ENCODE measurements around the gene HOXD9.

HOXD9 gene

GRCh38 chr2:176162911-176163671 lies 40.6 kb downstream of the HOXD9 start:
- no peak for DNase-seq (ENCODE audit: low read depth)
- TF ChIP-seq, protein P1, sequence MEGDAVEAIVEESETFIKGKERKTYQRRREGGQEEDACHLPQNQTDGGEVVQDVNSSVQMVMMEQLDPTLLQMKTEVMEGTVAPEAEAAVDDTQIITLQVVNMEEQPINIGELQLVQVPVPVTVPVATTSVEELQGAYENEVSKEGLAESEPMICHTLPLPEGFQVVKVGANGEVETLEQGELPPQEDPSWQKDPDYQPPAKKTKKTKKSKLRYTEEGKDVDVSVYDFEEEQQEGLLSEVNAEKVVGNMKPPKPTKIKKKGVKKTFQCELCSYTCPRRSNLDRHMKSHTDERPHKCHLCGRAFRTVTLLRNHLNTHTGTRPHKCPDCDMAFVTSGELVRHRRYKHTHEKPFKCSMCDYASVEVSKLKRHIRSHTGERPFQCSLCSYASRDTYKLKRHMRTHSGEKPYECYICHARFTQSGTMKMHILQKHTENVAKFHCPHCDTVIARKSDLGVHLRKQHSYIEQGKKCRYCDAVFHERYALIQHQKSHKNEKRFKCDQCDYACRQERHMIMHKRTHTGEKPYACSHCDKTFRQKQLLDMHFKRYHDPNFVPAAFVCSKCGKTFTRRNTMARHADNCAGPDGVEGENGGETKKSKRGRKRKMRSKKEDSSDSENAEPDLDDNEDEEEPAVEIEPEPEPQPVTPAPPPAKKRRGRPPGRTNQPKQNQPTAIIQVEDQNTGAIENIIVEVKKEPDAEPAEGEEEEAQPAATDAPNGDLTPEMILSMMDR (IDR thresholded peaks at IDR 0.05; ENCODE audit: control insufficient read depth, extremely low read depth, insufficient read depth): no peak
- H3K4me3 ChIP-seq (ENCODE audit: low read depth, low read length): no peak overlapping the region

DNA sequence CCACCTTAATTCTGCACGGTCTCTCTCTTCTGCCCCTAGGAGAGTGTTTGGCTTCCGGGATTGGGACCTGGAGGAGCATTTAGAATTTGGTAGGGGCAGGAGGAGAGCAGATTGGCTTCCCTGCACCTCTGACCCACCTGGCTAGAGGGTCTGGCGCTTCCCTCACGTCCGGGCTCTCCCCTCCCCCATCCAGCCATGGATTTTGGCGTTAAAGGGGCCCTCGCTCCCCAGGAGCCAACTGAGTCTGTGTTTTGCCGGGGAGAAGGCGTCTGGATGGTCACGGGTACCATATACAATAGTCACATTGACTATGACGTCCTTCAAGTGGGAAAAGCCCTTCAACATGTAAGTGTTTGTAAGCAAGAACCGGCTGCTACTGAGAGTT lies 41.1 kb downstream of the HOXD9 start:
- TF ChIP-seq, protein P1 (IDR thresholded peaks at IDR 0.05; ENCODE audit: control insufficient read depth, extremely low read depth, insufficient read depth): no peak
- DNase-seq (ENCODE audit: low read depth): no peak
- H3K4me3 ChIP-seq (ENCODE audit: low read depth, low read length): no peak overlapping the region

GRCh38 chr2:176164201-176164600 lies 41.7 kb downstream of the HOXD9 start:
- TF ChIP-seq, protein P1 (IDR thresholded peaks at IDR 0.05; ENCODE audit: control insufficient read depth, extremely low read depth, insufficient read depth): no peak
- no peak overlapping the region for H3K4me3 ChIP-seq (ENCODE audit: low read depth, low read length)
- DNase-seq (ENCODE audit: low read depth): no peak

DNA sequence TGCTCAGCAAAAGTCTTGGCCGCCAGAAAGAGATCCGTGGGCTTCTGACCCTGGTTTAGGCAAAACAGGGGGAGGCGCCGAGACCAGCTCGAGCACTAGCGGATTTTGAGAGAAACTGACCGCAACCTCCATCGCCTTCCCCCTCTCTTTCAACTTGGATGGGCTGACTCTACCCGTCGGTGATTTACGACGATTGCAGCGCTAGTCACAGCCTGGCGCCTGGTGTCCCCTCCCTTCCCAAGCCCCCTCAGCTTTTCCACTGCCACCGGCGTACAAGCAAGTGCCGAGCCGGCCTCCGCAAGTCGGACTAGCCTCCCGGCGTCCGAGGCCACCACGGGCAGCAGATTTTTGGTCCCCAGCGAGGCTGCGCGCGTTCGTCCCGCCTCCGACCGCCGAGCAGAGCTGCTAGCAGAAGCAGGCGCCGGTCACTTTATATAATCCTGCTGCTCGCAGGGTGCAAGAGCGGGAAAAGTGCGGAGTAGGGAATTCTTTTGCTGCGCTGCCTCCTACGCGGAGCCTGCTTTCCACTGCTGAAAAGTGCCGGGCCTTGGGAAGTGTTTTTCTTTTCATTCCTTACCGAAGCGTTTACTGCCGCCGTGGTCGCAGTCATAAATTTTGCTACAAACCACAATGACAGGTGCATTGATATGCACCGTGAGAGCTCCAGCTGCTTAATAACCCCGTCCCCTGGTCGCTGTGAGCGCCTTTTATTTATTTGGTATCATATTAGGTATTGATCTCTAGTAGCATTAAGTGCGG lies 42.3 kb downstream of the HOXD9 start:
- TF ChIP-seq, protein P1 (IDR thresholded peaks at IDR 0.05; ENCODE audit: control insufficient read depth, extremely low read depth, insufficient read depth): no peak
- DNase-seq (ENCODE audit: low read depth): no peak
- H3K4me3 ChIP-seq (ENCODE audit: low read depth, low read length): no peak overlapping the region

DNA sequence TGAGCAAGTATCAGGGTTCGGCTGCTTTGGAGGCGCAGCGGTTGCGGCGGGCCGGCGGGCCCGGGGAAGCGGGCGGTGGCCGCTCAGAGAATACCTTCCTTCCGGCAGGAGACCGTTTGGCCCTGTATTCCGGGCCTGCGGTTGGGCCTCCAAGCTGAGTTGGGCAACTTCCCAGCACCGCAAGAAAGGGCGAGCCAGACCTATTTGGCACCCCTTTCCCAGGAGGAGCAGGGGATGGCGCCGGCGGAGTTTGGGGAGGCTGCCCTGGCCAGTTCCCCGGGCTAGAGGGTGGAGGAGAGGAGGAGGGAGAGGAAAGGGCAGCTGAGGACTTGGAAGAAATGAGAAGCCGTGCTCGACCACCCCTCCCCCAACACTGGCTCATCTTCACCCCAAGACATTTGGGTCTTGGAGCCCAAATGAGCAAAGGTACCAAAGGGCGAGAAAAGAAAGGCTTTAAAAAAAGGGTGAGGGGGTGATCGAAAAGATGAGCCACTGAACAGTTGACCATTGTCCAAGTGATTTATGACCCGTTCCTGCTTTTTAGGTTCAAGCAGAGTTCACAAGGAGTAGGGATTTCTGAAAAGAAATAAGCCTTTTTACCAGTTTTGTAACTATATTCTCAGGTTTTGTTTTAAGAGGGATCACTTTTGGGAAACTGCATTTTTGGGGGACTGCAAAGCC lies 43.0 kb downstream of the HOXD9 start:
- TF ChIP-seq, protein P1 (IDR thresholded peaks at IDR 0.05; ENCODE audit: control insufficient read depth, extremely low read depth, insufficient read depth): no peak
- no peak for DNase-seq (ENCODE audit: low read depth)
- H3K4me3 ChIP-seq (ENCODE audit: low read depth, low read length): no peak overlapping the region

DNA sequence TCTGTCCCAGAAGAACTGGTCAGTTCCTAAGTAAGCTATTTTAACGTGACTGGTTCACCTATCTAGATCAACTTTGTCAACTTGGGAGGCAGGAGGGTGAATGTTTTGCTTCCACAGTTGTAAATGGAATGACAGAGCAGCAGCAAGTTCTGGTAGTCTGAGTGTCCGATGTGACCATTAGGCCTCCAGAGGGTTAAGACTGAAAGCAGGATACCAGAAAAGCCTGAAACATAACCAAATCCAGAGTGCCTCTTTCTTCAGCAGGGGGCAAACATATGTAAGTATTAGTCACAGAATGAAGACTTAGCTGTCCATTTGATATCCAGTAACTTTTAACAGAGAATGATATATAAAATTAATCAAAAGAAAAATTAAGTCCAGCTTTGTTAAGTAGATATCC lies 43.8 kb downstream of the HOXD9 start:
- H3K4me3 ChIP-seq (ENCODE audit: low read depth, low read length): no peak overlapping the region
- TF ChIP-seq, protein P1 (IDR thresholded peaks at IDR 0.05; ENCODE audit: control insufficient read depth, extremely low read depth, insufficient read depth): no peak
- no peak for DNase-seq (ENCODE audit: low read depth)
